ENCODE measurements around the gene PTPRG.

- TF ChIP-seq, protein P1, sequence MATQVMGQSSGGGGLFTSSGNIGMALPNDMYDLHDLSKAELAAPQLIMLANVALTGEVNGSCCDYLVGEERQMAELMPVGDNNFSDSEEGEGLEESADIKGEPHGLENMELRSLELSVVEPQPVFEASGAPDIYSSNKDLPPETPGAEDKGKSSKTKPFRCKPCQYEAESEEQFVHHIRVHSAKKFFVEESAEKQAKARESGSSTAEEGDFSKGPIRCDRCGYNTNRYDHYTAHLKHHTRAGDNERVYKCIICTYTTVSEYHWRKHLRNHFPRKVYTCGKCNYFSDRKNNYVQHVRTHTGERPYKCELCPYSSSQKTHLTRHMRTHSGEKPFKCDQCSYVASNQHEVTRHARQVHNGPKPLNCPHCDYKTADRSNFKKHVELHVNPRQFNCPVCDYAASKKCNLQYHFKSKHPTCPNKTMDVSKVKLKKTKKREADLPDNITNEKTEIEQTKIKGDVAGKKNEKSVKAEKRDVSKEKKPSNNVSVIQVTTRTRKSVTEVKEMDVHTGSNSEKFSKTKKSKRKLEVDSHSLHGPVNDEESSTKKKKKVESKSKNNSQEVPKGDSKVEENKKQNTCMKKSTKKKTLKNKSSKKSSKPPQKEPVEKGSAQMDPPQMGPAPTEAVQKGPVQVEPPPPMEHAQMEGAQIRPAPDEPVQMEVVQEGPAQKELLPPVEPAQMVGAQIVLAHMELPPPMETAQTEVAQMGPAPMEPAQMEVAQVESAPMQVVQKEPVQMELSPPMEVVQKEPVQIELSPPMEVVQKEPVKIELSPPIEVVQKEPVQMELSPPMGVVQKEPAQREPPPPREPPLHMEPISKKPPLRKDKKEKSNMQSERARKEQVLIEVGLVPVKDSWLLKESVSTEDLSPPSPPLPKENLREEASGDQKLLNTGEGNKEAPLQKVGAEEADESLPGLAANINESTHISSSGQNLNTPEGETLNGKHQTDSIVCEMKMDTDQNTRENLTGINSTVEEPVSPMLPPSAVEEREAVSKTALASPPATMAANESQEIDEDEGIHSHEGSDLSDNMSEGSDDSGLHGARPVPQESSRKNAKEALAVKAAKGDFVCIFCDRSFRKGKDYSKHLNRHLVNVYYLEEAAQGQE (IDR thresholded peaks at IDR 0.05; ENCODE audit: low read depth) = no peak
- TF ChIP-seq CREB1 (IDR thresholded peaks at IDR 0.05; ENCODE audit: low read depth) = no peak
- no peak for TF ChIP-seq EGR1 (IDR thresholded peaks at IDR 0.05)
- TF ChIP-seq EP300 (IDR thresholded peaks at IDR 0.05; ENCODE audit: borderline replicate concordance) = no peak
Measured at GRCh38 chr3:62207197-62207596, 645.8 kb downstream of the PTPRG start.
